NCI-H2029 treated with DMSO at 0.1 percent for 48 hours (cell line): ENCODE measurements around the gene UBE4A.

Experiments used
- DNase-seq: peaks from one replicate; lab custom pipeline; 2025; lab: John Stamatoyannopoulos, UW

The UBE4A gene

GRCh38 chr11:118359295-118359958 lies at the start of gene UBE4A:
UBE4A (plus strand) TSS chr11:118359600; CDS start chr11:118365081, 5,481 bp downstream.
- DNase-seq, result peak; percentile 83

GRCh38 chr11:118310271-118310670 lies 49.1 kb upstream of the UBE4A start:
- DNase-seq, result no peak

GRCh38 chr11:118310781-118311485 lies 48.5 kb upstream of the UBE4A start:
- no peak for DNase-seq

- no peak for DNase-seq
Measured at GRCh38 chr11:118311518-118311917, 47.9 kb upstream of the UBE4A start.

GRCh38 chr11:118312328-118312727 lies 47.1 kb upstream of the UBE4A start:
- DNase-seq, result no peak

GRCh38 chr11:118313242-118313641 lies 46.2 kb upstream of the UBE4A start:
- no peak for DNase-seq

- DNase-seq, result no peak
Measured at GRCh38 chr11:118314988-118315411, 44.4 kb upstream of the UBE4A start.

- no peak for DNase-seq
Measured at GRCh38 chr11:118318124-118318523, 41.3 kb upstream of the UBE4A start.

- DNase-seq, result no peak
Measured at GRCh38 chr11:118318581-118319336, 40.6 kb upstream of the UBE4A start.

- no peak for DNase-seq
Measured at GRCh38 chr11:118319337-118319707, 40.1 kb upstream of the UBE4A start.

- DNase-seq, result no peak
Measured at GRCh38 chr11:118320515-118320914, 38.9 kb upstream of the UBE4A start.

GRCh38 chr11:118321386-118322082 lies 37.9 kb upstream of the UBE4A start:
- no peak for DNase-seq

- DNase-seq, result no peak
Measured at GRCh38 chr11:118322721-118323120, 36.7 kb upstream of the UBE4A start.

GRCh38 chr11:118325283-118325682 lies 34.1 kb upstream of the UBE4A start:
- no peak for DNase-seq

- DNase-seq, result no peak
Measured at GRCh38 chr11:118328745-118329144, 30.7 kb upstream of the UBE4A start.

- no peak for DNase-seq
Measured at GRCh38 chr11:118334745-118335144, 24.7 kb upstream of the UBE4A start.

GRCh38 chr11:118338637-118339061 lies 20.8 kb upstream of the UBE4A start:
- no peak for DNase-seq

GRCh38 chr11:118339281-118339961 lies 20.0 kb upstream of the UBE4A start:
- no peak for DNase-seq

GRCh38 chr11:118340449-118340848 lies 19.0 kb upstream of the UBE4A start:
- DNase-seq, result no peak

GRCh38 chr11:118341261-118341660 lies 18.1 kb upstream of the UBE4A start:
- no peak for DNase-seq

- no peak for DNase-seq
Measured at GRCh38 chr11:118341815-118342489, 17.4 kb upstream of the UBE4A start.
